ENCODE results near the gene KIF18B.

Gene KIF18B

DNA sequence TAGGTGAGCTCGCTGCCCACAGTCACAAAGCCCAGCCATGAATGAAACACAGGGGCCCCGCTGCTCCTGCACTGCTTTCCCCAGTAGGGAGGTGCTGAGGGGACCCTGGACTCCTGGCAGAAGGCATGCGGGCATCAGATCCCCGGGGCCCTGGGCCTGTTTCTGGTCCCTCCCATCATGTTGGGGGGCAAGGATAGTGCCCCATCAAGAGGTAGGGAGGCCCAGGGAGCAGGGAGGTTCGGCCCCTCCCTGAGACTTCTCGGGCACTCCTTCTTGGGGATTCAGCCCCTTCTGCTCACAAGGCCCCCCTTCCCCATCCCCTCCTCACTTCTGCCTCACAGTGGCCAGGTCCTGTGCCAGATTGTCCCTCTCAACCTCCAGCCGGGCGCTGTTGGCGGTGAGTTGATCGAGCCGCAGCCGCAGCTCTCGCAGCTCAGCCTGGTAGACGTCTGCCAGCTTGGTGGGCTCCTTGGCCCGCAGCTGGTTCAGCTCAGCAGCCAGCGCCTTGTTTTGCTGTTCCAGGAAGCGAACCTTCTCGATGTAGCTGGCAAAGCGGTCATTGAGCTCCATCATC, 32.8 kb downstream of the KIF18B start:
- no peak for TF ChIP-seq EP300 (IDR thresholded peaks at IDR 0.05; ENCODE audit: borderline replicate concordance)
- TF ChIP-seq USF1 (IDR thresholded peaks at IDR 0.05) = no peak
- TF ChIP-seq ZBTB7A (IDR thresholded peaks at IDR 0.05; ENCODE audit: low read depth) = no peak
- TF ChIP-seq CEBPB (IDR thresholded peaks at IDR 0.05) = no peak
- no peak for TF ChIP-seq EGR1 (IDR thresholded peaks at IDR 0.05)
- no peak for TF ChIP-seq CREB1 (IDR thresholded peaks at IDR 0.05; ENCODE audit: low read depth)
- TF ChIP-seq YY1 (IDR thresholded peaks at IDR 0.05; ENCODE audit: low read depth) = no peak
- no peak for TF ChIP-seq FOXM1 (IDR thresholded peaks at IDR 0.05; ENCODE audit: borderline replicate concordance, low read depth)
- no peak for TF ChIP-seq NFIC (IDR thresholded peaks at IDR 0.05)
- no peak for TF ChIP-seq MAX (IDR thresholded peaks at IDR 0.05)
- TF ChIP-seq, protein P1, sequence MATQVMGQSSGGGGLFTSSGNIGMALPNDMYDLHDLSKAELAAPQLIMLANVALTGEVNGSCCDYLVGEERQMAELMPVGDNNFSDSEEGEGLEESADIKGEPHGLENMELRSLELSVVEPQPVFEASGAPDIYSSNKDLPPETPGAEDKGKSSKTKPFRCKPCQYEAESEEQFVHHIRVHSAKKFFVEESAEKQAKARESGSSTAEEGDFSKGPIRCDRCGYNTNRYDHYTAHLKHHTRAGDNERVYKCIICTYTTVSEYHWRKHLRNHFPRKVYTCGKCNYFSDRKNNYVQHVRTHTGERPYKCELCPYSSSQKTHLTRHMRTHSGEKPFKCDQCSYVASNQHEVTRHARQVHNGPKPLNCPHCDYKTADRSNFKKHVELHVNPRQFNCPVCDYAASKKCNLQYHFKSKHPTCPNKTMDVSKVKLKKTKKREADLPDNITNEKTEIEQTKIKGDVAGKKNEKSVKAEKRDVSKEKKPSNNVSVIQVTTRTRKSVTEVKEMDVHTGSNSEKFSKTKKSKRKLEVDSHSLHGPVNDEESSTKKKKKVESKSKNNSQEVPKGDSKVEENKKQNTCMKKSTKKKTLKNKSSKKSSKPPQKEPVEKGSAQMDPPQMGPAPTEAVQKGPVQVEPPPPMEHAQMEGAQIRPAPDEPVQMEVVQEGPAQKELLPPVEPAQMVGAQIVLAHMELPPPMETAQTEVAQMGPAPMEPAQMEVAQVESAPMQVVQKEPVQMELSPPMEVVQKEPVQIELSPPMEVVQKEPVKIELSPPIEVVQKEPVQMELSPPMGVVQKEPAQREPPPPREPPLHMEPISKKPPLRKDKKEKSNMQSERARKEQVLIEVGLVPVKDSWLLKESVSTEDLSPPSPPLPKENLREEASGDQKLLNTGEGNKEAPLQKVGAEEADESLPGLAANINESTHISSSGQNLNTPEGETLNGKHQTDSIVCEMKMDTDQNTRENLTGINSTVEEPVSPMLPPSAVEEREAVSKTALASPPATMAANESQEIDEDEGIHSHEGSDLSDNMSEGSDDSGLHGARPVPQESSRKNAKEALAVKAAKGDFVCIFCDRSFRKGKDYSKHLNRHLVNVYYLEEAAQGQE (IDR thresholded peaks at IDR 0.05; ENCODE audit: low read depth) = no peak
- TF ChIP-seq TAF1 (IDR thresholded peaks at IDR 0.05; ENCODE audit: low read depth) = no peak
- no peak for TF ChIP-seq TEAD4 (IDR thresholded peaks at IDR 0.05)
- no peak for TF ChIP-seq TCF12 (IDR thresholded peaks at IDR 0.05; ENCODE audit: low read depth)

DNA sequence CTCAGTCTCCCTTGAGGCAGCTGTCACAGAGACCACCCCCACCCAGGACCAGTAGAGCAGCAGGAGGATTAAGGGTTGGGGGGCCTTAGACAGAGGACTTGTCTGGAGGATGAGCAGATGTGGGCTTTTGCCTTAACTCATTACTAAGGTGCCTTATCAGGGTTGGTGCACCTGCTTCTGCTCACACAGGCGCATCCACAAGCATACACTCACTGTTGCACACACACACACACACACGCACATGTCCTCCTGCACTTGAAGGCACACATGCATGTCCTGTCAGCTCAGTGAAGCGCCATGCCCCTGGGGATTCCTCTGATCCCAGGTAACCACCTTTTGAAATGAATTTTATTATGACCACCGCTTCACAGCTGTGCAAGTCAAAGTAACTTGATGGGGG, 33.4 kb downstream of the KIF18B start:
- TF ChIP-seq MAX (IDR thresholded peaks at IDR 0.05) (no peak), TCF12 (IDR thresholded peaks at IDR 0.05; ENCODE audit: low read depth) (no peak), FOXM1 (IDR thresholded peaks at IDR 0.05; ENCODE audit: borderline replicate concordance, low read depth) (no peak), EP300 (IDR thresholded peaks at IDR 0.05; ENCODE audit: borderline replicate concordance) (no peak), TEAD4 (IDR thresholded peaks at IDR 0.05) (no peak), CEBPB (IDR thresholded peaks at IDR 0.05) (no peak), YY1 (IDR thresholded peaks at IDR 0.05; ENCODE audit: low read depth) (no peak), NFIC (IDR thresholded peaks at IDR 0.05) (no peak)
- TF ChIP-seq, protein P1 (IDR thresholded peaks at IDR 0.05; ENCODE audit: low read depth) = no peak

GRCh38 chr17:44913676-44914075, 33.9 kb downstream of the KIF18B start:
- TF ChIP-seq USF1 (IDR thresholded peaks at IDR 0.05) = no peak
- no peak for TF ChIP-seq TEAD4 (IDR thresholded peaks at IDR 0.05)
- no peak for TF ChIP-seq TCF12 (IDR thresholded peaks at IDR 0.05; ENCODE audit: low read depth)
- no peak for TF ChIP-seq MAX (IDR thresholded peaks at IDR 0.05)
- no peak for TF ChIP-seq ZBTB7A (IDR thresholded peaks at IDR 0.05; ENCODE audit: low read depth)
- TF ChIP-seq YY1 (IDR thresholded peaks at IDR 0.05; ENCODE audit: low read depth) = no peak
- TF ChIP-seq NFIC (IDR thresholded peaks at IDR 0.05) = no peak
- TF ChIP-seq FOXM1 (IDR thresholded peaks at IDR 0.05; ENCODE audit: borderline replicate concordance, low read depth) = no peak
- TF ChIP-seq CREB1 (IDR thresholded peaks at IDR 0.05; ENCODE audit: low read depth) = no peak
- no peak for TF ChIP-seq EP300 (IDR thresholded peaks at IDR 0.05; ENCODE audit: borderline replicate concordance)
- TF ChIP-seq, protein P1 (IDR thresholded peaks at IDR 0.05; ENCODE audit: low read depth) = no peak
- TF ChIP-seq TAF1 (IDR thresholded peaks at IDR 0.05; ENCODE audit: low read depth) = no peak
- no peak for TF ChIP-seq CEBPB (IDR thresholded peaks at IDR 0.05)

DNA sequence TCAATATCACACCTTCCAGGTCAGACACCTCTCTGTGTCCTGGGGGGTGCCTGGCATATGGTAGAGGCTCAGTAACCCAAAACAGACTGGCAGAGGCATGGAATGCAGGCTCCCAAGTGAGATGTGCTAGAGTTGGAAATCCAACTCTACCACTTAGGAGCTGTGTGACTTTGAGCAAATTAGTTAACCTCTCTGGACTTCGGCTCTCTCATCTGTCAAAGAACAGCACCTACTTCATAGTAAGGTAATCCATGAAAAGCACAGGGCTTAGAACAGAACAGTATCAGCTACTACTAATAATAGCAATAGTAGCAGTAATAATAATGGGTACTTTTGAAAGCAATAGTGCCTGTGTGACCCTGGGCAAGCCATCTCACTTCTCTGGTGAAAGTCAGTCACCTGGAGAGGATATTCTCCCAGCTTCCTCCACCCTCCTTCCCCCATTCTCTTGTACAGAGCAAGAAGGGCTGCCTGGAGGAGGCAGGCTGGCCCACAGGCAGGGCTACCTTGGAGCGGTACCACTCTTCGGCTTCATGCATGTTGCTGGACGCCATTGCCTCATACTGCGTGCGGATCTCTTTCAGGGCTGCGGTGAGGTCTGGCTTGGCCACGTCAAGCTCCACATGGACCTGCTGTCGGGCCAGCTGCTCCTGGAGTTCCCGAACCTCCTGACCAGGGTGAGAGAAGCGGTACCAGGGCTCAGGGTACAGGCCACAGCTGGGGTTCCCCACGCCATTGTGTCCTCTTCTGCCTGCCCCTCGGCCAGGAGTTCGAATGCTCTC, 34.6 kb downstream of the KIF18B start:
- TF ChIP-seq ZBTB7A (IDR thresholded peaks at IDR 0.05; ENCODE audit: low read depth) (no peak), TAF1 (IDR thresholded peaks at IDR 0.05; ENCODE audit: low read depth) (no peak), CREB1 (IDR thresholded peaks at IDR 0.05; ENCODE audit: low read depth) (no peak), FOXM1 (IDR thresholded peaks at IDR 0.05; ENCODE audit: borderline replicate concordance, low read depth) (no peak), TEAD4 (IDR thresholded peaks at IDR 0.05) (no peak), YY1 (IDR thresholded peaks at IDR 0.05; ENCODE audit: low read depth) (no peak), EP300 (IDR thresholded peaks at IDR 0.05; ENCODE audit: borderline replicate concordance) (no peak), USF1 (IDR thresholded peaks at IDR 0.05) (no peak), TCF12 (IDR thresholded peaks at IDR 0.05; ENCODE audit: low read depth) (no peak), NFIC (IDR thresholded peaks at IDR 0.05) (no peak), RAD21 (IDR thresholded peaks at IDR 0.05; ENCODE audit: low read depth) (no peak), CEBPB (IDR thresholded peaks at IDR 0.05) (no peak), MAX (IDR thresholded peaks at IDR 0.05) (no peak), EGR1 (IDR thresholded peaks at IDR 0.05) (no peak)
- TF ChIP-seq, protein P1 (IDR thresholded peaks at IDR 0.05; ENCODE audit: low read depth) = no peak

Data from Ishikawa (cell line).